ENCODE data around the gene EDEM2.

GRCh38 chr20:35156978-35157377 is 9.8 kb upstream of the EDEM2 start:
- no peak for TF ChIP-seq CTCF (IDR thresholded peaks at IDR 0.05 in 8 of 11, conservative IDR thresholded peaks at IDR 0.05 in 3 of 11)
- no peak for TF ChIP-seq POLR2AphosphoS5 (IDR thresholded peaks at IDR 0.05)
- TF ChIP-seq POLR2A (IDR thresholded peaks at IDR 0.05) = no peak
